ENCODE data around the gene CREB3L1. TPM values are rescaled to one million over a fixed set of nuclear protein-coding genes. Genes with fewer than 3 reads are reported as not detected.

CREB3L1 gene
- total and polyA plus RNA-seq, 2 donors from 2014 or later = 2.5 to 7.3 TPM

DNA sequence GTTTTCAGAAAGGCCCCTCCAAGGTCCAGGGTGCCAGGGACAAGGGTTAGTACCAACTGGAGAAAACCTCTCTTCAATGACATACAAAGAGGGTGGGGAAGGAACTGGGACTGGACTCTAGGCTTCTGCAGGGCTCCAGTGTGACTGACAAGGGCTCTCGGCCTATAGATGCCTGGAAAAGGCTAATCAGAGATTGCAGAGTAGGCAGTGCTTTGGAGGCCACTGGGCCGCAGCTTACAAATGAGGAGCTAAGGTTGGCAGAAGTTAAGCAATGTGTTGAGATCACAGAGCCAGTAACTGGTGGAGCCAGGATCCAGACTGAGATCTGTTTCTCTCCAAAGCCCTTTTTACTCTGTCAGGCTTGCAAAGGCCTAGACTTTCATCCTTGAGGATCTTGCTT is 62.4 kb downstream of the CREB3L1 start:
- H3K9ac ChIP-seq (ENCODE audit: low read length in 3 of 3) = no peak overlapping the region
- H3K27me3 ChIP-seq (ENCODE audit: control insufficient read depth, insufficient read depth, low read length) = no peaks in the 10 kb centered on the region
- H3K4me1 ChIP-seq (ENCODE audit: control insufficient read depth in 2 of 3, insufficient read depth in 2 of 3, low read depth in 1 of 3, low read length in 3 of 3) = peaks cover 0 to 26% (median 0%) of the 10 kb centered on the region in 3 donors
- H3K9me3 ChIP-seq (ENCODE audit: control insufficient read depth in 2 of 3, insufficient read depth in 1 of 3, low read length in 3 of 3) = no peaks in the 10 kb centered on the region
- DNase-seq (no peak), FAIRE-seq (no peak)
- peak overlapping the region; percentile 39 to 90 for H3K27ac ChIP-seq (ENCODE audit: low read depth in 2 of 2, low read length in 2 of 2)
- no peak overlapping the region for H3K4me3 ChIP-seq (ENCODE audit: low read length in 3 of 3)
- TF ChIP-seq, protein P1, sequence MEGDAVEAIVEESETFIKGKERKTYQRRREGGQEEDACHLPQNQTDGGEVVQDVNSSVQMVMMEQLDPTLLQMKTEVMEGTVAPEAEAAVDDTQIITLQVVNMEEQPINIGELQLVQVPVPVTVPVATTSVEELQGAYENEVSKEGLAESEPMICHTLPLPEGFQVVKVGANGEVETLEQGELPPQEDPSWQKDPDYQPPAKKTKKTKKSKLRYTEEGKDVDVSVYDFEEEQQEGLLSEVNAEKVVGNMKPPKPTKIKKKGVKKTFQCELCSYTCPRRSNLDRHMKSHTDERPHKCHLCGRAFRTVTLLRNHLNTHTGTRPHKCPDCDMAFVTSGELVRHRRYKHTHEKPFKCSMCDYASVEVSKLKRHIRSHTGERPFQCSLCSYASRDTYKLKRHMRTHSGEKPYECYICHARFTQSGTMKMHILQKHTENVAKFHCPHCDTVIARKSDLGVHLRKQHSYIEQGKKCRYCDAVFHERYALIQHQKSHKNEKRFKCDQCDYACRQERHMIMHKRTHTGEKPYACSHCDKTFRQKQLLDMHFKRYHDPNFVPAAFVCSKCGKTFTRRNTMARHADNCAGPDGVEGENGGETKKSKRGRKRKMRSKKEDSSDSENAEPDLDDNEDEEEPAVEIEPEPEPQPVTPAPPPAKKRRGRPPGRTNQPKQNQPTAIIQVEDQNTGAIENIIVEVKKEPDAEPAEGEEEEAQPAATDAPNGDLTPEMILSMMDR (IDR thresholded peaks at IDR 0.05; ENCODE audit: borderline replicate concordance, extremely low read depth, insufficient read depth) = no peak
- H3K36me3 ChIP-seq (ENCODE audit: control insufficient read depth in 2 of 3, insufficient read depth in 3 of 3, low read length in 3 of 3) = no peaks in the 10 kb centered on the region
- intact Hi-C loops (cut with DNase I) = no loop called here

DNA sequence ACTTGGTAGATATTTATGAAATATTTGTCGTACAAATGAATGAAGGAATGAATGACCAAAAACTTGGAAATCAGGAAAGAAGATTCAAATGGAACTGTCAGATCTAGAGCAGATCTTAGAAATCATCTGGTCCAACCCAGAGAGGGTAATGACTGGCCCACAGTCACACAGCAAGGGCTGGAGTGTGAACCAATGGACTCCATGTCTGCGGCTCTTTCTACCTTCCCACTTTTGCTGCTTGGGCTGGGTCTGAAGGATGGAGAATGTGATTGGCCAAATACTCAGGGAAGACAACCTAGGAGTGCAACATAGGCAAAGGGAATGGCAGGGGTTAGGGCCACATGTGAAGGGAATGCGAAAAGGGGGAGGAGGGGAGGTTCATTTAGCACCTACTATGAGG is 64.0 kb downstream of the CREB3L1 start:
- peak overlapping the region in 1 of 2 donors; percentile 49 for H3K27ac ChIP-seq (ENCODE audit: low read depth in 2 of 2, low read length in 2 of 2)
- FAIRE-seq (no peak), DNase-seq (no peak)
- no peaks in the 10 kb centered on the region for H3K27me3 ChIP-seq (ENCODE audit: control insufficient read depth, insufficient read depth, low read length)
- no peaks in the 10 kb centered on the region for H3K9me3 ChIP-seq (ENCODE audit: control insufficient read depth in 2 of 3, insufficient read depth in 1 of 3, low read length in 3 of 3)
- H3K4me3 ChIP-seq (ENCODE audit: low read length in 3 of 3) = no peak overlapping the region
- TF ChIP-seq, protein P1 (IDR thresholded peaks at IDR 0.05; ENCODE audit: borderline replicate concordance, extremely low read depth, insufficient read depth) = no peak
- H3K36me3 ChIP-seq (ENCODE audit: control insufficient read depth in 2 of 3, insufficient read depth in 3 of 3, low read length in 3 of 3) = no peaks in the 10 kb centered on the region
- H3K9ac ChIP-seq (ENCODE audit: low read length in 3 of 3) = no peak overlapping the region
- intact Hi-C loops (cut with DNase I) = no loop called here
- peaks cover 0 to 26% (median 0%) of the 10 kb centered on the region in 3 donors for H3K4me1 ChIP-seq (ENCODE audit: control insufficient read depth in 2 of 3, insufficient read depth in 2 of 3, low read depth in 1 of 3, low read length in 3 of 3)

GRCh38 chr11:46342239-46342638 is 64.8 kb downstream of the CREB3L1 start:
- Histone ChIP-seq H3K9ac (ENCODE audit: low read length in 3 of 3) (no peak overlapping the region), H3K36me3 (ENCODE audit: control insufficient read depth in 2 of 3, insufficient read depth in 3 of 3, low read length in 3 of 3) (no peaks in the 10 kb centered on the region), H3K4me1 (ENCODE audit: control insufficient read depth in 2 of 3, insufficient read depth in 2 of 3, low read depth in 1 of 3, low read length in 3 of 3) (peaks cover 0 to 30% (median 0%) of the 10 kb centered on the region in 3 donors), H3K27ac (ENCODE audit: low read depth in 2 of 2, low read length in 2 of 2) (peak overlapping the region; percentile 23 to 28), H3K9me3 (ENCODE audit: control insufficient read depth in 2 of 3, insufficient read depth in 1 of 3, low read length in 3 of 3) (no peaks in the 10 kb centered on the region), H3K27me3 (ENCODE audit: control insufficient read depth, insufficient read depth, low read length) (no peaks in the 10 kb centered on the region), H3K4me3 (ENCODE audit: low read length in 3 of 3) (no peak overlapping the region)
- DNase-seq = peak in 3 of 5 donors; percentile 60 to 86 (median 72)
- intact Hi-C loops (cut with DNase I) = no loop called here
- no peak for FAIRE-seq
- TF ChIP-seq, protein P1 (IDR thresholded peaks at IDR 0.05; ENCODE audit: borderline replicate concordance, extremely low read depth, insufficient read depth) = no peak

DNA sequence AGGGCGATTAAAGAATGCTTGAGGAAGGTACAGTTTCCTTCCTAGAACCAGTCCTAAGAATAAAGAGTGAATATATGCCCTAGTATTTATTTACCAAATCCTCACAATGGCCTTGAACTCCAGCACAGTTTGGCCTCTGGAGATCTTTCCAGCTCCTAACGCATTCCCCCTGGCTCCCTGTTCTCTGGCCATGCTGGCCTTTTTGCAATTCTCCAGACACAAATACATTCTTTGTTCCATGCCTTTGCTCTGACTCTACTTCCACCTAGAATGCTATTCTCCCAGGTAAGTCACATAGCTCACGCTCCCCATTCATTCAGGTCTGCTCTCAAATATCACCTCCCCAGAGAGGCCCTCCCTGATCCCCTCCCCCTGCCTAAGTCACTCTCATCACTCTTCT is 66.1 kb downstream of the CREB3L1 start:
- TF ChIP-seq, protein P1 (IDR thresholded peaks at IDR 0.05; ENCODE audit: borderline replicate concordance, extremely low read depth, insufficient read depth) = no peak
- Histone ChIP-seq H3K4me1 (ENCODE audit: control insufficient read depth in 2 of 3, insufficient read depth in 2 of 3, low read depth in 1 of 3, low read length in 3 of 3) (peaks cover 0 to 34% (median 0%) of the 10 kb centered on the region in 3 donors), H3K36me3 (ENCODE audit: control insufficient read depth in 2 of 3, insufficient read depth in 3 of 3, low read length in 3 of 3) (no peaks in the 10 kb centered on the region), H3K27me3 (ENCODE audit: control insufficient read depth, insufficient read depth, low read length) (no peaks in the 10 kb centered on the region), H3K9me3 (ENCODE audit: control insufficient read depth in 2 of 3, insufficient read depth in 1 of 3, low read length in 3 of 3) (no peaks in the 10 kb centered on the region), H3K27ac (ENCODE audit: low read depth in 2 of 2, low read length in 2 of 2) (no peak overlapping the region), H3K4me3 (ENCODE audit: low read length in 3 of 3) (no peak overlapping the region), H3K9ac (ENCODE audit: low read length in 3 of 3) (no peak overlapping the region)
- FAIRE-seq (no peak), DNase-seq (no peak)
- intact Hi-C loops (cut with DNase I) = no loop called here

All from kidney (tissue), 14 donors.